PC-3 (cell line): ENCODE data around the gene CHST8. TPM values are rescaled to one million over a fixed set of nuclear protein-coding genes. Genes with fewer than 3 reads are reported as not detected.

Source experiments
- ATAC-seq: fragments of 200-7000 bp; cut with Tn5 transposase; 2 replicates; pipeline ENCODE4 v1.9.1; 2020; ENCODE audit warnings: mild to moderate bottlenecking, moderate library complexity
- BruUV-seq: library from RNA; stranded (reverse); fragments of 400-500 nt; replicated peaks from 2 replicates; lab custom pipeline; 2021; lab: Mats Ljungman, UMichigan
- CTCF ChIA-PET: fragments of 300-600 bp; sonication (Branson Sonifier 250); formaldehyde crosslinking; loops from one replicate; lab custom pipeline; 2022; ENCODE audit warnings: antibody characterized with exemption; lab: Charles Lee
- POLR2A ChIA-PET: fragments of 300-600 bp; sonication (Branson Sonifier 250); formaldehyde crosslinking; loops from one replicate; lab custom pipeline; 2022; ENCODE audit warnings: antibody characterized with exemption; ENCODE audit not compliant: unreplicated experiment; lab: Charles Lee
- DNase-seq: peaks from one replicate; pipeline ENCODE4 v3.0.0-alpha.2; 2015
- H2AFZ ChIP-seq: fragments of 300-600 bp; sonication (generic); 2 replicates; pipeline ENCODE4 v1.6.0; 2016; ENCODE audit warnings: antibody characterized with exemption, low read length
- H3F3A ChIP-seq: fragments of 300-600 bp; sonication (generic); one replicate; pipeline ENCODE4 v1.6.0; 2017; ENCODE audit warnings: antibody characterized with exemption, low read length, control low read depth, mild to moderate bottlenecking; ENCODE audit not compliant: unreplicated experiment
- H3K27ac ChIP-seq: fragments of 300-600 bp; sonication (generic); 2 replicates; pipeline ENCODE4 v1.5.1; 2016; ENCODE audit warnings: mild to moderate bottlenecking, low read length
- H3K27me3 ChIP-seq: fragments of 300-600 bp; sonication (generic); 2 replicates; pipeline ENCODE4 v1.6.1; 2016; ENCODE audit warnings: low read length, mixed read lengths
- H3K36me3 ChIP-seq: fragments of 300-600 bp; sonication (generic); 2 replicates; pipeline ENCODE4 v1.6.1; 2016; ENCODE audit warnings: low read depth, mixed run types, low read length, mixed read lengths
- H3K4me1 ChIP-seq: fragments of 300-600 bp; sonication (generic); 2 replicates; pipeline ENCODE4 v1.5.1; 2016; ENCODE audit warnings: low read length; ENCODE audit not compliant: insufficient read depth
- H3K4me2 ChIP-seq: fragments of 300-600 bp; sonication (generic); 2 replicates; pipeline ENCODE4 v1.6.0; 2016; ENCODE audit warnings: low read length
- H3K4me3 ChIP-seq: fragments of 300-600 bp; sonication (generic); 2 replicates; pipeline ENCODE4 v1.5.1; 2016; ENCODE audit warnings: mild to moderate bottlenecking, low read length, mixed read lengths
- H3K79me2 ChIP-seq: fragments of 300-600 bp; sonication (generic); 2 replicates; pipeline ENCODE4 v1.6.1; 2017; ENCODE audit warnings: low read length, mixed read lengths
- H3K9ac ChIP-seq: fragments of 300-600 bp; sonication (generic); 2 replicates; pipeline ENCODE4 v1.6.0; 2016; ENCODE audit warnings: mild to moderate bottlenecking, low read length
- H3K9me2 ChIP-seq: fragments of 300-600 bp; sonication (generic); replicated peaks from 2 replicates; pipeline ENCODE4 v1.6.1; 2016; ENCODE audit warnings: mixed run types, low read length, mixed read lengths
- H3K9me3 ChIP-seq: fragments of 300-600 bp; sonication (generic); 2 replicates; pipeline ENCODE4 v1.6.1; 2016; ENCODE audit warnings: low read length, mixed read lengths
- H4K20me1 ChIP-seq: fragments of 300-600 bp; sonication (generic); 2 replicates; pipeline ENCODE4 v1.6.1; 2016; ENCODE audit warnings: low read length, mixed read lengths
- CTCF ChIP-seq: fragments of 300-600 bp; sonication (generic); conservative IDR thresholded peaks from 2 replicates; pipeline ENCODE4 v1.5.1; 2017; ENCODE audit warnings: antibody characterized with exemption, low read depth, mild to moderate bottlenecking, low read length
- EZH2 ChIP-seq: fragments of 300-600 bp; sonication (generic); IDR thresholded peaks from one replicate; pipeline ENCODE4 v1.6.1; 2017; ENCODE audit warnings: antibody characterized with exemption, mild to moderate bottlenecking, low read length; ENCODE audit not compliant: unreplicated experiment
- EZH2phosphoT487 ChIP-seq: fragments of 300-600 bp; sonication (generic); IDR thresholded peaks from 2 replicates; pipeline ENCODE4 v1.6.1; 2018; ENCODE audit warnings: mild to moderate bottlenecking, antibody characterized with exemption, low read length, borderline replicate concordance
- intact Hi-C: fragments of 100-400 bp; cut with micrococcal nuclease; formaldehyde crosslinking; loops from 2 replicates; pipeline ENCODE4 v1.9.0; 2023
- total RNA-seq: library from RNA; depleted of rRNA; stranded (reverse); fragments of >200 nt; gene quantifications from 2 replicates; pipeline ENCODE4 v1.2.3, GENCODE V29; 2014

Gene CHST8
- total RNA-seq, 1 experiment from 2014 or later: 0.36 TPM

- ATAC-seq (no peak), DNase-seq (no peak)
- POLR2A ChIA-PET: no interaction called here
- Histone ChIP-seq H3F3A (no peaks in the 10 kb centered on the region), H3K9ac (no peak overlapping the region), H3K4me3 (no peak overlapping the region), H3K4me1 (no peaks in the 10 kb centered on the region), H3K9me2 (no peaks in the 10 kb centered on the region), H4K20me1 (no peaks in the 10 kb centered on the region), H3K36me3 (no peaks in the 10 kb centered on the region), H3K27ac (no peak overlapping the region), H3K4me2 (no peak overlapping the region), H2AFZ (no peak overlapping the region), H3K9me3 (no peaks in the 10 kb centered on the region), H3K27me3 (peaks cover 12% of the 10 kb centered on the region; the same call in 1 of the 2 replicates), H3K79me2 (no peaks in the 10 kb centered on the region)
- CTCF ChIA-PET: no interaction called here
- BruUV-seq: no TSS peak
- intact Hi-C loops: no loop called here
- TF ChIP-seq EZH2 (no peak), CTCF (no peak), EZH2phosphoT487 (no peak)
Measured at GRCh38 chr19:33756177-33756576, 134.4 kb downstream of the CHST8 start.

- Histone ChIP-seq H3K4me2 (no peak overlapping the region), H3K79me2 (no peaks in the 10 kb centered on the region), H3F3A (no peaks in the 10 kb centered on the region), H3K4me1 (no peaks in the 10 kb centered on the region), H3K9ac (no peak overlapping the region), H3K9me2 (no peaks in the 10 kb centered on the region), H3K27ac (no peak overlapping the region), H2AFZ (no peak overlapping the region), H4K20me1 (no peaks in the 10 kb centered on the region), H3K4me3 (no peak overlapping the region), H3K36me3 (no peaks in the 10 kb centered on the region), H3K9me3 (no peaks in the 10 kb centered on the region), H3K27me3 (peaks cover 12% of the 10 kb centered on the region; the same call in 1 of the 2 replicates)
- no peak for ATAC-seq
- no TSS peak for BruUV-seq
- intact Hi-C loops: no loop called here
- ChIA-PET POLR2A (no interaction called here), CTCF (no interaction called here)
- TF ChIP-seq EZH2 (no peak), EZH2phosphoT487 (no peak), CTCF (no peak)
- no peak for DNase-seq
Measured at GRCh38 chr19:33758541-33759013, 136.8 kb downstream of the CHST8 start.

- Histone ChIP-seq H3F3A (no peaks in the 10 kb centered on the region), H4K20me1 (no peaks in the 10 kb centered on the region), H3K9me3 (no peaks in the 10 kb centered on the region), H3K4me3 (no peak overlapping the region), H3K4me1 (no peaks in the 10 kb centered on the region), H3K27ac (no peak overlapping the region), H3K9me2 (no peaks in the 10 kb centered on the region), H2AFZ (no peak overlapping the region), H3K4me2 (no peak overlapping the region), H3K79me2 (no peaks in the 10 kb centered on the region), H3K27me3 (peaks cover 12% of the 10 kb centered on the region; the same call in 1 of the 2 replicates), H3K9ac (no peak overlapping the region), H3K36me3 (no peaks in the 10 kb centered on the region)
- intact Hi-C loops: no loop called here
- no peak for ATAC-seq
- TF ChIP-seq CTCF (no peak), EZH2 (no peak), EZH2phosphoT487 (no peak)
- CTCF ChIA-PET: no interaction called here
- BruUV-seq: no TSS peak
- DNase-seq: no peak
- POLR2A ChIA-PET: no interaction called here
Measured at GRCh38 chr19:33759356-33759755, 137.6 kb downstream of the CHST8 start.
